Endothelial cell of umbilical vein (primary cell): ENCODE results near the gene TMEM51.

ENCODE experiments used
- EZH2 ChIP-seq: IDR thresholded peaks from 2 replicates; pipeline ENCODE4 v1.6.1; 2012; ENCODE audit warnings: borderline replicate concordance, low read depth, mild to moderate bottlenecking, moderate library complexity, low read length, inconsistent platforms; ENCODE audit not compliant: severe bottlenecking
- MYC ChIP-seq: IDR thresholded peaks from one replicate; pipeline ENCODE4 v1.6.1; 2011; ENCODE audit warnings: mild to moderate bottlenecking, low read depth, low read length
- POLR2A ChIP-seq: IDR thresholded peaks from 2 replicates; pipeline ENCODE4 v1.6.1; 2012; ENCODE audit warnings: low read depth, mild to moderate bottlenecking, control low read depth, low read length
- POLR2AphosphoS5 ChIP-seq: IDR thresholded peaks from 2 replicates; pipeline ENCODE4 v1.6.1; 2012; ENCODE audit warnings: low read depth, mild to moderate bottlenecking, control low read depth, low read length, moderate library complexity; ENCODE audit not compliant: insufficient read depth
- TF ChIP-seq, protein P1 (sequence below), 2 donors: IDR thresholded peaks; 1 replicate in 1 of 2; 2 replicates in 1 of 2; pipeline ENCODE4 v1.5.1; 2011; ENCODE audit warnings: low read length in 2 of 2, mild to moderate bottlenecking in 2 of 2, moderate library complexity in 2 of 2, control low read depth in 1 of 2, inconsistent platforms in 1 of 2, low read depth in 1 of 2; ENCODE audit not compliant: insufficient read depth in 1 of 2; ENCODE audit errors: extremely low read depth in 1 of 2

DNA sequence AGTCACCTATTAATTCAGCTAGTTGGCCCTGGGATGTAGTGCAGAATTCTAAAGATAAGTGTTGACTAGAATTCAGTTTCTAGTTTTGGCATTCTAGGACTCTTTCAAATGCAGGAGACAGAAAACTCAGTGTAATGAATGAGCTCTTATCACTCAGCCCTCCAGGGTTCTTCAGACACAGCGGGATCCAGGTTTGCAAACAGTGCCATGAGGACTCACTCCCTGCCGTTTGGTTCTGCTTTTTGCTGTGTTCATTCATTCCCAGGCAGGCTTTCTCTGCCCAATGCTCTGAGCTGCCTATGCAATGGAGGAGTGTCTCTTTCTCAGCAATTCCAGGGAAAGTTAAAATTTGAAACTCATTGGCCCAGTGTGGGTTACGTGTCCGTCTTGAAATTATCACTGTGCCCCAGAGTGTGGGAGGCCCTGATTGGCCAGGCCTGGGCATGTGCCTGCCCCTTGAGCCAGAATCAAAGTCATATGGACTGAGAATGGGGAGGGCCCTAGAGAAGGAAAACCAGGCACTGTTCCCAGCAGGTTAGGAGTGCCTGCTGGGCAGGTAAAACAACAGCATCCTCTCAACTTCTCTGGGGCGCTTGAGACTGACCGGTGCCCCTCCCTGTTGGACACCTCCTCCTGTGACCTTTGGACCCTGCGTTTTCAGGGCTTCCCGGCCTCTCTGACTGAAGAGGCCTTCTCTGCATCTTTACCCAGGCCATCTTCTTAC, 43.4 kb downstream of the TMEM51 start:
- TF ChIP-seq, protein P1, sequence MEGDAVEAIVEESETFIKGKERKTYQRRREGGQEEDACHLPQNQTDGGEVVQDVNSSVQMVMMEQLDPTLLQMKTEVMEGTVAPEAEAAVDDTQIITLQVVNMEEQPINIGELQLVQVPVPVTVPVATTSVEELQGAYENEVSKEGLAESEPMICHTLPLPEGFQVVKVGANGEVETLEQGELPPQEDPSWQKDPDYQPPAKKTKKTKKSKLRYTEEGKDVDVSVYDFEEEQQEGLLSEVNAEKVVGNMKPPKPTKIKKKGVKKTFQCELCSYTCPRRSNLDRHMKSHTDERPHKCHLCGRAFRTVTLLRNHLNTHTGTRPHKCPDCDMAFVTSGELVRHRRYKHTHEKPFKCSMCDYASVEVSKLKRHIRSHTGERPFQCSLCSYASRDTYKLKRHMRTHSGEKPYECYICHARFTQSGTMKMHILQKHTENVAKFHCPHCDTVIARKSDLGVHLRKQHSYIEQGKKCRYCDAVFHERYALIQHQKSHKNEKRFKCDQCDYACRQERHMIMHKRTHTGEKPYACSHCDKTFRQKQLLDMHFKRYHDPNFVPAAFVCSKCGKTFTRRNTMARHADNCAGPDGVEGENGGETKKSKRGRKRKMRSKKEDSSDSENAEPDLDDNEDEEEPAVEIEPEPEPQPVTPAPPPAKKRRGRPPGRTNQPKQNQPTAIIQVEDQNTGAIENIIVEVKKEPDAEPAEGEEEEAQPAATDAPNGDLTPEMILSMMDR (IDR thresholded peaks at IDR 0.05; ENCODE audit: extremely low read depth in 1 of 2, insufficient read depth in 1 of 2, low read depth in 1 of 2, low read length in 2 of 2) = no peak
- TF ChIP-seq POLR2A = no peak
- no peak for TF ChIP-seq EZH2
- TF ChIP-seq POLR2AphosphoS5 = no peak
- TF ChIP-seq MYC = no peak
